NB4 (cell line): ENCODE data around the gene NCBP2L.

Experiments used
- DNase-seq: peaks from one replicate; pipeline ENCODE4 v3.0.0; 2010; ENCODE audit warnings: low read depth
- H3K4me3 ChIP-seq: one replicate; pipeline ENCODE4 v1.5.1; 2011; ENCODE audit warnings: mild to moderate bottlenecking, low read depth, low read length, moderate library complexity
- MYC ChIP-seq: IDR thresholded peaks from 2 replicates; pipeline ENCODE4 v1.6.1; 2011; ENCODE audit warnings: low read depth, low read length
- POLR2A ChIP-seq: IDR thresholded peaks from 2 replicates; pipeline ENCODE4 v1.6.1; 2011; ENCODE audit warnings: mild to moderate bottlenecking; ENCODE audit not compliant: insufficient read length; ENCODE audit errors: extremely low read depth
- TF ChIP-seq, protein P1 (sequence below): IDR thresholded peaks from one replicate; pipeline ENCODE4 v1.5.1; 2012; ENCODE audit warnings: low read depth, low read length
- TF ChIP-seq, protein P2 (sequence below): IDR thresholded peaks from 2 replicates; pipeline ENCODE4 v1.6.1; 2011; ENCODE audit warnings: low read depth, low read length

Gene NCBP2L

DNA sequence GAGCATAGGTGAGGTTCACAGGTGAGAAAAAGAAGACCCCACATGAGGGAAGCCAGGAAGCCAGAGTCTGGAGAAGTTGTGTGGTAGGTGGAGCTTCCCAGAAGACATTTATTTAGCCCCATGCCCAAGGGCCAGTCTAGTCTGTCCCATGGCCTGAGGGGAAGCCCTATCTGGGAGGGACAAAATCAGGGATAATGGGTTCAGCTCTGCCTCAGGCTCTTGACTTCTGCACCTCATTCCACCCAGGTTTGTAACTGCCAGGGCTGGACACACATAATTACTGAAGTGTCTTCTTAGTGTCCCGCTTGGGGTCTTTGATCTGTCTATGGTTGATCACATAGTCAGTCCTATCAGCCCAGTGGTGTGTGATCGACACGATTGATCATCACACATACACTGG is 38.0 kb upstream of the NCBP2L start:
- DNase-seq = no peak
- no peak overlapping the region for H3K4me3 ChIP-seq
- TF ChIP-seq MYC (no peak), POLR2A (no peak)
- TF ChIP-seq, protein P1, sequence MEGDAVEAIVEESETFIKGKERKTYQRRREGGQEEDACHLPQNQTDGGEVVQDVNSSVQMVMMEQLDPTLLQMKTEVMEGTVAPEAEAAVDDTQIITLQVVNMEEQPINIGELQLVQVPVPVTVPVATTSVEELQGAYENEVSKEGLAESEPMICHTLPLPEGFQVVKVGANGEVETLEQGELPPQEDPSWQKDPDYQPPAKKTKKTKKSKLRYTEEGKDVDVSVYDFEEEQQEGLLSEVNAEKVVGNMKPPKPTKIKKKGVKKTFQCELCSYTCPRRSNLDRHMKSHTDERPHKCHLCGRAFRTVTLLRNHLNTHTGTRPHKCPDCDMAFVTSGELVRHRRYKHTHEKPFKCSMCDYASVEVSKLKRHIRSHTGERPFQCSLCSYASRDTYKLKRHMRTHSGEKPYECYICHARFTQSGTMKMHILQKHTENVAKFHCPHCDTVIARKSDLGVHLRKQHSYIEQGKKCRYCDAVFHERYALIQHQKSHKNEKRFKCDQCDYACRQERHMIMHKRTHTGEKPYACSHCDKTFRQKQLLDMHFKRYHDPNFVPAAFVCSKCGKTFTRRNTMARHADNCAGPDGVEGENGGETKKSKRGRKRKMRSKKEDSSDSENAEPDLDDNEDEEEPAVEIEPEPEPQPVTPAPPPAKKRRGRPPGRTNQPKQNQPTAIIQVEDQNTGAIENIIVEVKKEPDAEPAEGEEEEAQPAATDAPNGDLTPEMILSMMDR = no peak
- TF ChIP-seq, protein P2, sequence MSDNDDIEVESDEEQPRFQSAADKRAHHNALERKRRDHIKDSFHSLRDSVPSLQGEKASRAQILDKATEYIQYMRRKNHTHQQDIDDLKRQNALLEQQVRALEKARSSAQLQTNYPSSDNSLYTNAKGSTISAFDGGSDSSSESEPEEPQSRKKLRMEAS = no peak

DNA sequence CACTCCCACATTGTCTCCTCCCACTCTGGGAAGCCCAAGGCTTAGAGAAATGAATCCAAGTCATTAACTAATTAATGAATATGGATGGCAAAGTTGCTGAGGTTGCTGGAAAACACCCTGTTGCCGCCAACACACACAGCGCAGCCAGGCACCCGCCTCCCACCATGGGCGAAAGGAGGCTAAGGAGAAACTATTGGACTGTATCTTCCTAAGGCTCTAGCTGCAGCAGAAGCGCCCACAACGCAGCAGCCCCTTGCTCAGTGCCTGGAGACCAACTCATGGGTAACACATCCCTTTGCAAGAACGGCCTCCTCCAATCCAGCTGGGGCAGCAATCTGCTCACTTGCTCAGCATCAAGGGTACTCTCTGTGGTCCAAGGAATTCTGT is 36.1 kb upstream of the NCBP2L start:
- H3K4me3 ChIP-seq = no peak overlapping the region

DNA sequence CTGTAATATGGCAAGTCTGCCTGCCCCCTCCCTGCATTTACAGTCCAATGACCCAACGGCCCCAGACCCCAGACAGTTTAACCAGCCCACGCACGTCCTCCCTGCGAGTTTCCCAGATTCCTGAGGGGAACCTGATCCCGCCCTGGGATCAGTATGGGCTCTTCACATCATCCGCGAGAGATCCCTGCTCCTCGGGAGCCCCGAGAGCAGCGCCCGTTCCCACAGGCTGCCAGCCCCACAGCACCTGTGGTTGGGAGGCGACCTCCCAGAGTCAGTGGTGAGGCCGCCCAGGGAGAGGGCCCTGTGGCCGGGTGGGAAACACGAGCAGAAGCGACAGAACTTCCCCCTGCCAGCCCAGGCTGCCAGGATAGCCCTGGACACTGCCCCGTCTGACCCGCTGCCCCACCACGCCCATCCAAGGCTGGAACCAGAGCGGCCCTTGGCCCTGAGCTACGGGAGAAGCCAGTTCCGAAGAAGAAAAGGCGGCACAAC is 34.8 kb upstream of the NCBP2L start:
- H3K4me3 ChIP-seq = no peak overlapping the region
- no peak for DNase-seq
- TF ChIP-seq POLR2A (no peak), MYC (no peak)
- TF ChIP-seq, protein P2 = no peak
- TF ChIP-seq, protein P1 = no peak

More for the DNA sequence above, 36.1 kb upstream of the NCBP2L start:
- no peak for DNase-seq
- TF ChIP-seq, protein P2 = no peak
- TF ChIP-seq MYC (no peak), POLR2A (no peak)
- TF ChIP-seq, protein P1 = no peak

DNA sequence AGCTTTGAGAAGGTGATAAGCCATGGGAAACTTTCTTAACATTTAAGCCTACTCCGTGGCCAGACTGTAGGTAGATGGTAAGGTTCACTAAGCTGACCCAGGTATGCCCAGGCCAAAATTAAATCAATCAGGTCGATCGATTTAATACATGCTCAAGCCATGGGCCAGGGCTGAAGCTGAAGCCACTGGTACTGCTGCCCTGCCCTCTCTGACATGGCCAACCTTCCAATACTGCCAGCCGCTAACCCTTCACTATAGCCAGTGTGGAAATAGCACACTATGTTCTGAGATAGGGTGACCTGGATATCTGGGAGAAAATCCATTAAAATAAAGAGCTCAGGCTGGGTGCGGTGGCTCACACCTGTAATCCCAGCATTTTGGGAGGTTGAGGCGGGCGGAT is 33.5 kb upstream of the NCBP2L start:
- DNase-seq = no peak
- H3K4me3 ChIP-seq = no peak overlapping the region

DNA sequence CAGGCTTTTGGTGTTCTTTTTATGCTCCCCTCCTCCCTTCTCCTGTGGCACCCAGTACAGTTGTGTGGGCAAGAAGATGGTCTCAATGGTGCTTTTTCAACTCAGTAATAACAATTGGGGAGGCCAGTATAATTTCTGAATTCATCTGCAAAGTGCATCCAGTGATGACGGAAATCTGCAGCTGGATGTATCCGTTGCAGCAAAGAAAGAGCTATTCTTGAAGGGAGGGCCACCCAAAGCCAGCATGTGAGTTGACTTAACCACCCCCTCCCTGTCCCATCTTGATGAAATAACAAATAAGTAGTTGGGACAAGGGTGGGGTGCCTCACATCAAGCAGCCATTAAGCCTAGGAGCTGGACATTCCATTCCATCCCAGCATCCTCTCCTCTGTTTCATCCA is 32.7 kb upstream of the NCBP2L start:
- no peak overlapping the region for H3K4me3 ChIP-seq
- DNase-seq = no peak
- TF ChIP-seq POLR2A = no peak

More for the DNA sequence above, 33.5 kb upstream of the NCBP2L start:
- TF ChIP-seq, protein P1 = no peak
- TF ChIP-seq, protein P2 = no peak
- no peak for TF ChIP-seq POLR2A
- TF ChIP-seq MYC = no peak

DNA sequence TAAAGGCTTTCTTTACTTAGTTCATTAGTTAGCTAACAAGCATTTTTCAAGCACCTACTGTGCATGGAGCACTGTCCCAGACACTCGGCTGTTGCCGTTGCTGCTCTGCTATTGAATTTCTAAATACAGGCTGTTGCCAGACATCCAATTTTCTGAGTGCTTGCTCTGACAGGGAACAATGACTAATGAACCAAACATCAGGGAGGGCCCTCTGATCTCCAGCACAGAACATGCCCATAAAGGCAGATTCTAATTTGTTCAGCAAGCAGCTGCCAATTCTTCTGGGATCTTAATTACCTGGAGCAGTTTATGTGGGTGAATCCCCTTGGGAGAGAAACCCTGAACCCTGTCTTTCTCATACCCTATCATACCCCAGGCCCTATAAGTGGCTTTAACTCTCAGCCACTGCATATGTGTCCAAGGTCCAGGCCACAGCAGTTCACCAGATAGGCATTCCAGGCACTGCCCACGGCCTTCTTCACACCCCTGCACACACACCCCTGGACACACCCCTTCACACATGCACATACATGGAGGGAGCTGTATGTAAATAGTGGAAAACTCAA is 29.9 kb upstream of the NCBP2L start:
- no peak for DNase-seq
- TF ChIP-seq MYC = no peak
- TF ChIP-seq, protein P2 = no peak
- no peak for TF ChIP-seq POLR2A
- TF ChIP-seq, protein P1 = no peak
- no peak overlapping the region for H3K4me3 ChIP-seq
